ENCODE data around the gene PCSK5. TPM values are rescaled to one million over a fixed set of nuclear protein-coding genes. Genes with fewer than 3 reads are reported as not detected.

Gene PCSK5
- total and polyA plus RNA-seq, 2 of the 8 experiments (the other 6 are each of a cell fraction or from before 2014, with no cell fraction given) = 5.5 to 10.7 TPM

- TF ChIP-seq SUZ12 (IDR thresholded peaks at IDR 0.05; ENCODE audit: low read length) (no peak), USF2 (IDR thresholded peaks at IDR 0.05; ENCODE audit: low read length) (no peak), BACH1 (IDR thresholded peaks at IDR 0.05; ENCODE audit: low read length) (no peak)
These were observed 247.5 kb downstream of the PCSK5 start (continued) for GRCh38 chr9:76137931-76138330.
